ENCODE measurements around the gene BORCS6. TPM values are rescaled to one million over a fixed set of nuclear protein-coding genes. Genes with fewer than 3 reads are reported as not detected.

BORCS6 gene
- total and polyA plus RNA-seq, 2 of the 13 experiments (the other 11 are each of a cell fraction or from before 2014, with no cell fraction given) = 2.0 to 5.1 TPM

DNA sequence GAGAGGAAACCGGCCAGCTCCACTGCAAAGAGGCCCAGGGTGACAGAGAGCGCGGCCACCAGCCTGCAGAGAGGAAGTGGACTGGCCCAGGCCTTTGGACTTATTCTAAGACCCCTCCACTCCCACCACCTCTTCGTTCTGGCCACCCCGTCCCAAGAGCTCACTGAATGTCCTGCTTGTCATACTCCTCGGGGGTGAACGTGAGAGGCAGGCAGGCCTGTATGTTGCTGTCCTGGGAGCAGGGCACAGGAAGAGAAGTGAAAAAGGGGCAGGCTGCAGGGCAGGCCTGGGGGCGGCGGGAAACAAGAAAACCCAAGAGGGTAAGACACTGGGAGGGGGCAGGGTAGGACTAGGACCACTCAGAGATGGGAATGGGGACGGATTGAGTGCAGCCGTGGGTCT, 14.2 kb downstream of the BORCS6 start (continued):
- TF ChIP-seq ARID5B (CRISPR knock-in tag; IDR thresholded peaks at IDR 0.05) = no peak
- TF ChIP-seq ZNF33B (CRISPR knock-in tag; IDR thresholded peaks at IDR 0.05) = no peak
- TF ChIP-seq ZNF260 (CRISPR knock-in tag; IDR thresholded peaks at IDR 0.05; ENCODE audit: borderline replicate concordance, low read depth) = no peak
- TF ChIP-seq SMC3 (IDR thresholded peaks at IDR 0.05; ENCODE audit: low read length) = no peak
- TF ChIP-seq ZNF496 (CRISPR knock-in tag; IDR thresholded peaks at IDR 0.05; ENCODE audit: insufficient replicate concordance) = no peak
- no peak for TF ChIP-seq AKNA (CRISPR knock-in tag; IDR thresholded peaks at IDR 0.05; ENCODE audit: borderline replicate concordance)
- TF ChIP-seq XRCC5 (optimal IDR thresholded peaks at IDR 0.05; ENCODE audit: low read length) = peak; percentile 3
- no peak for TF ChIP-seq NCOR1 (IDR thresholded peaks at IDR 0.05; ENCODE audit: borderline replicate concordance, low read length)
- TF ChIP-seq, protein P1, sequence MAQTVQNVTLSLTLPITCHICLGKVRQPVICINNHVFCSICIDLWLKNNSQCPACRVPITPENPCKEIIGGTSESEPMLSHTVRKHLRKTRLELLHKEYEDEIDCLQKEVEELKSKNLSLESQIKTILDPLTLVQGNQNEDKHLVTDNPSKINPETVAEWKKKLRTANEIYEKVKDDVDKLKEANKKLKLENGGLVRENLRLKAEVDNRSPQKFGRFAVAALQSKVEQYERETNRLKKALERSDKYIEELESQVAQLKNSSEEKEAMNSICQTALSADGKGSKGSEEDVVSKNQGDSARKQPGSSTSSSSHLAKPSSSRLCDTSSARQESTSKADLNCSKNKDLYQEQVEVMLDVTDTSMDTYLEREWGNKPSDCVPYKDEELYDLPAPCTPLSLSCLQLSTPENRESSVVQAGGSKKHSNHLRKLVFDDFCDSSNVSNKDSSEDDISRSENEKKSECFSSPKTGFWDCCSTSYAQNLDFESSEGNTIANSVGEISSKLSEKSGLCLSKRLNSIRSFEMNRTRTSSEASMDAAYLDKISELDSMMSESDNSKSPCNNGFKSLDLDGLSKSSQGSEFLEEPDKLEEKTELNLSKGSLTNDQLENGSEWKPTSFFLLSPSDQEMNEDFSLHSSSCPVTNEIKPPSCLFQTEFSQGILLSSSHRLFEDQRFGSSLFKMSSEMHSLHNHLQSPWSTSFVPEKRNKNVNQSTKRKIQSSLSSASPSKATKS (CRISPR knock-in tag; IDR thresholded peaks at IDR 0.05) = 0 out of 2 replicates have a peak, but pooled peaks have one; percentile 46
- no peak for TF ChIP-seq ZNF335 (CRISPR knock-in tag; IDR thresholded peaks at IDR 0.05)
- no peak for TF ChIP-seq ELK4 (CRISPR knock-in tag; IDR thresholded peaks at IDR 0.05; ENCODE audit: borderline replicate concordance)
- TF ChIP-seq RFX1 (IDR thresholded peaks at IDR 0.05) = no peak
- no peak for TF ChIP-seq KDM3A (CRISPR knock-in tag; IDR thresholded peaks at IDR 0.05; ENCODE audit: low read depth)
- 0 out of 2 replicates have a peak, but pooled peaks have one; percentile 40 for TF ChIP-seq ZSCAN30 (CRISPR knock-in tag; IDR thresholded peaks at IDR 0.05)
- peak; percentile 70; the same call in 1 of the 2 replicates for TF ChIP-seq ZNF615 (CRISPR knock-in tag; IDR thresholded peaks at IDR 0.05; ENCODE audit: borderline replicate concordance)
- no peak for TF ChIP-seq SAFB2 (CRISPR knock-in tag; IDR thresholded peaks at IDR 0.05; ENCODE audit: borderline replicate concordance, low read depth)
- TF ChIP-seq NFIB (CRISPR knock-in tag; IDR thresholded peaks at IDR 0.05; ENCODE audit: borderline replicate concordance) = no peak
- TF ChIP-seq NFKB2 (CRISPR knock-in tag; IDR thresholded peaks at IDR 0.05; ENCODE audit: borderline replicate concordance) = 0 out of 2 replicates have a peak, but pooled peaks have one; percentile 9
- no peak for TF ChIP-seq PHB2 (IDR thresholded peaks at IDR 0.05; ENCODE audit: partially characterized antibody)

All from HepG2 (cell line).